H9 (cell line): ENCODE measurements around the gene ZNHIT2. TPM values are rescaled to one million over a fixed set of nuclear protein-coding genes. Genes with fewer than 3 reads are reported as not detected.
A peak's percentile ranks its signal among the peaks of the same experiment; 100 is the strongest.

Experiments
- DNase-seq: peaks from one replicate; pipeline ENCODE4 v3.0.0-alpha.2; 2017
- H2AFZ ChIP-seq: one replicate; pipeline ENCODE4 v1.6.1; 2013; ENCODE audit warnings: mild to moderate bottlenecking, low read length, control low read depth, moderate library complexity
- H2AK5ac ChIP-seq: 2 replicates; pipeline ENCODE4 v1.6.1; 2013; ENCODE audit warnings: low read length, control low read depth, mixed read lengths; ENCODE audit not compliant: insufficient read length
- H2BK120ac ChIP-seq: one replicate; pipeline ENCODE4 v1.6.1; 2013; ENCODE audit warnings: low read depth, mild to moderate bottlenecking, low read length, control low read depth, inconsistent platforms; ENCODE audit not compliant: poor library complexity, severe bottlenecking
- H2BK12ac ChIP-seq: 2 replicates; pipeline ENCODE4 v1.6.1; 2013; ENCODE audit warnings: low read length, control low read depth, mixed read lengths, low read depth; ENCODE audit not compliant: insufficient read length
- H2BK15ac ChIP-seq: 2 replicates; pipeline ENCODE4 v1.6.1; 2013; ENCODE audit warnings: low read depth, low read length, control low read depth
- H2BK20ac ChIP-seq: one replicate; pipeline ENCODE4 v1.6.1; 2013; ENCODE audit warnings: low read depth, mild to moderate bottlenecking, low read length, control low read depth, inconsistent platforms; ENCODE audit not compliant: poor library complexity, severe bottlenecking
- H2BK5ac ChIP-seq: 2 replicates; pipeline ENCODE4 v1.6.1; 2013; ENCODE audit warnings: low read length, control low read depth, mixed read lengths; ENCODE audit not compliant: insufficient read length
- H3K14ac ChIP-seq: 2 replicates; pipeline ENCODE4 v1.6.1; 2013; ENCODE audit warnings: low read length, control low read depth; ENCODE audit not compliant: insufficient read depth
- H3K18ac ChIP-seq: 2 replicates; pipeline ENCODE4 v1.6.1; 2013; ENCODE audit warnings: low read depth, mild to moderate bottlenecking, mixed read lengths, low read length, control low read depth; ENCODE audit not compliant: insufficient read length
- H3K23ac ChIP-seq: 2 replicates; pipeline ENCODE4 v1.6.1; 2013; ENCODE audit warnings: low read length, control low read depth, mixed read lengths, low read depth; ENCODE audit not compliant: insufficient read length
- H3K23me2 ChIP-seq: 2 replicates; pipeline ENCODE4 v1.6.1; 2013; ENCODE audit warnings: low read depth, mild to moderate bottlenecking, mixed read lengths, low read length, control low read depth; ENCODE audit not compliant: insufficient read length, poor library complexity, severe bottlenecking
- H3K27ac ChIP-seq: 2 replicates; pipeline ENCODE4 v1.5.1; 2013; ENCODE audit warnings: low read length, control low read depth, mixed read lengths, low read depth; ENCODE audit not compliant: insufficient read length
- H3K27me3 ChIP-seq: 2 replicates; pipeline ENCODE4 v1.6.1; 2013; ENCODE audit warnings: low read length, control low read depth, inconsistent platforms; ENCODE audit not compliant: insufficient read depth
- H3K4ac ChIP-seq: 2 replicates; pipeline ENCODE4 v1.6.1; 2013; ENCODE audit warnings: low read depth, mild to moderate bottlenecking, control low read depth, inconsistent platforms, low read length, moderate library complexity
- H3K4me1 ChIP-seq: 2 replicates; pipeline ENCODE4 v1.6.1; 2013; ENCODE audit warnings: low read length, control low read depth, inconsistent platforms; ENCODE audit not compliant: insufficient read depth
- H3K4me2 ChIP-seq: 2 replicates; pipeline ENCODE4 v1.6.1; 2013; ENCODE audit warnings: low read length, control low read depth, mixed read lengths; ENCODE audit not compliant: insufficient read length, insufficient read depth
- H3K56ac ChIP-seq: 2 replicates; pipeline ENCODE4 v1.6.1; 2013; ENCODE audit warnings: low read depth, mild to moderate bottlenecking, mixed read lengths, low read length, control low read depth; ENCODE audit not compliant: insufficient read length
- H3K79me1 ChIP-seq: 2 replicates; pipeline ENCODE4 v1.6.1; 2013; ENCODE audit warnings: low read depth, mild to moderate bottlenecking, moderate library complexity, low read length, control low read depth, inconsistent platforms; ENCODE audit not compliant: insufficient read depth, poor library complexity, severe bottlenecking
- H3K79me2 ChIP-seq: 2 replicates; pipeline ENCODE4 v1.6.1; 2013; ENCODE audit warnings: low read length, control low read depth, inconsistent platforms; ENCODE audit not compliant: insufficient read depth
- H3K9ac ChIP-seq: 2 replicates; pipeline ENCODE4 v1.6.1; 2013; ENCODE audit warnings: low read length, control low read depth, mixed read lengths; ENCODE audit not compliant: insufficient read length; ENCODE audit errors: extremely low read depth
- H3K9me3 ChIP-seq: one replicate; pipeline ENCODE4 v1.6.1; 2013; ENCODE audit warnings: low read depth, low read length, inconsistent platforms; ENCODE audit not compliant: control insufficient read depth
- H3T11ph ChIP-seq: one replicate; pipeline ENCODE4 v1.6.1; 2013; ENCODE audit warnings: mild to moderate bottlenecking, low read length, control low read depth, inconsistent platforms
- H4K20me1 ChIP-seq: one replicate; pipeline ENCODE4 v1.6.1; 2013; ENCODE audit not compliant: control insufficient read depth, insufficient read length, insufficient read depth
- H4K5ac ChIP-seq: 2 replicates; pipeline ENCODE4 v1.6.1; 2013; ENCODE audit warnings: low read depth, mild to moderate bottlenecking, mixed read lengths, low read length, control low read depth; ENCODE audit not compliant: insufficient read length
- H4K8ac ChIP-seq: replicated peaks from 2 replicates; pipeline ENCODE4 v1.6.1; 2013; ENCODE audit warnings: low read length, control low read depth, mixed read lengths, low read depth; ENCODE audit not compliant: insufficient read length
- H4K91ac ChIP-seq: 2 replicates; pipeline ENCODE4 v1.6.1; 2013; ENCODE audit warnings: low read depth, mild to moderate bottlenecking, moderate library complexity, mixed read lengths, low read length, control low read depth; ENCODE audit not compliant: insufficient read length
- H3K27ac Mint-ChIP-seq, 3 experiments: 2 replicates in 2 of 3; 3 replicates in 1 of 3; pipeline ENCODE4 v1.8.0; 2020 to 2021; ENCODE audit warnings: mixed read lengths in 3 of 3, mild to moderate bottlenecking in 1 of 3, moderate library complexity in 1 of 3
- H3K27me3 Mint-ChIP-seq: 2 replicates; pipeline ENCODE4 v1.8.0; 2021; ENCODE audit warnings: low read depth, mild to moderate bottlenecking, moderate library complexity, mixed read lengths
- H3K36me3 Mint-ChIP-seq, 3 experiments: 2 replicates in 2 of 3; 3 replicates in 1 of 3; pipeline ENCODE4 v1.8.0; 2020 to 2021; ENCODE audit warnings: low read depth in 3 of 3, mixed read lengths in 3 of 3; ENCODE audit not compliant: insufficient read depth in 1 of 3
- H3K4me1 Mint-ChIP-seq, 2 experiments: 2 replicates each; pipeline ENCODE4 v1.8.0; 2020; ENCODE audit warnings: mixed read lengths in 2 of 2
- H3K4me3 Mint-ChIP-seq, 2 experiments: 2 replicates in 1 of 2; 3 replicates in 1 of 2; pipeline ENCODE4 v1.8.0; 2020 to 2021; ENCODE audit warnings: mild to moderate bottlenecking in 2 of 2, mixed read lengths in 2 of 2, moderate library complexity in 1 of 2
- H3K9me3 Mint-ChIP-seq, 2 experiments: 2 replicates in 1 of 2; 3 replicates in 1 of 2; pipeline ENCODE4 v1.8.0; 2020; ENCODE audit warnings: mild to moderate bottlenecking in 2 of 2, mixed read lengths in 2 of 2, moderate library complexity in 1 of 2
- WGBS: extraction: QIAGEN DNeasy Blood & Tissue Kit; methylation state at CpG from one replicate; pipeline ENCODE4 v1.1.7; 2013; ENCODE audit warnings: missing lambda C conversion rate, low lambda C conversion rate, mixed read lengths; ENCODE audit not compliant: insufficient read length; ENCODE audit errors: extremely low coverage; 5-methylcytosine and 5-hydroxymethylcytosine counted together
- total RNA-seq: library from RNA; stranded (reverse); gene quantifications from 2 replicates; pipeline ENCODE4 v1.2.1, GENCODE V29; 2021
- TF ChIP-seq, protein P1 (sequence below): fragments of 200-600 bp; sonication (generic); conservative IDR thresholded peaks from 3 replicates; pipeline ENCODE4 v1.8.0; 2021; ENCODE audit warnings: antibody characterized with exemption, mild to moderate bottlenecking

The ZNHIT2 gene
- total RNA-seq, 1 experiment from 2014 or later, result 18.3 TPM

DNA sequence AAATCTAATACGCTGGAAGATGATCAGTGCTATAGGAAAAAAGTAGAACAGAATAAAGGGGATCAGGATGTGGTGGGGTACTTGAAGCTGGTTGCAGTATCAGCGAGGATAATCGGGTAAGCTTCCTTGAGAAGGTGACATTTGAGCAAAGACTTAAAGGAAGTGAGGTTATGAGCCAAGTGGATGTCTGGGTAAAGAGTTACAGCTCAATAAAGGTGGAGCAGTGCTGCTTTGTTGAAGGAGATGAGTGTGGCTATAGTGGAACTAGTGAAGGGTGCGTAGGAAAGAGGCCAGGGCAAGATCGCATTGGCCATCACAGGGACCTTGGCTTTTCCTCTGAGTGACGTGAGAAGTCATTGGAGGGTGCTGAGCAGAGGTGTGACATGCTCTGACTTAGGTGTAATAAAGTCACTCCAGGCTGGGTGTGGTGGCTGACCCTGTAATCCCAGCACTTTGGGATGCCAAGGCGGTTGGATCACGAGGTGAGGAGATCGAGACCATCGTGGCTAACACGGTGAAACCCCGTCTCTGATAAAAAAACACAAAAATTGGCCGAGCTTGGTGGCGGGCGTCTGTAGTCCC, 19.1 kb upstream of the ZNHIT2 start:
- peak overlapping the region; percentile 57 to 93; a peak in 1 of 5 replicates for H3K4me3 Mint-ChIP-seq
- Histone ChIP-seq H3K4me2 (no peak overlapping the region), H3K27ac (no peak overlapping the region), H3K9me3 (no peaks in the 10 kb centered on the region), H3K4me1 (no peaks in the 10 kb centered on the region), H2AFZ (no peak overlapping the region), H3K9ac (no peak overlapping the region), H2BK20ac (no peak overlapping the region), H4K8ac (no peak overlapping the region), H3K27me3 (no peaks in the 10 kb centered on the region), H3K23me2 (peaks cover 14% of the 10 kb centered on the region), H4K20me1 (no peaks in the 10 kb centered on the region), H2BK5ac (no peak overlapping the region), H2BK120ac (no peak overlapping the region), H4K5ac (no peak overlapping the region), H4K91ac (no peak overlapping the region), H3K18ac (no peak overlapping the region), H3T11ph (no peak overlapping the region), H2AK5ac (no peak overlapping the region), H3K4ac (no peak overlapping the region), H2BK12ac (no peak overlapping the region), H3K79me2 (no peaks in the 10 kb centered on the region), H3K23ac (no peak overlapping the region), H3K14ac (no peak overlapping the region), H3K56ac (no peak overlapping the region), H2BK15ac (no peak overlapping the region), H3K79me1 (no peaks in the 10 kb centered on the region)
- WGBS, result no CpG with 5 or more reads among the region's 15 CpGs
- peaks cover 19 to 23% of the 10 kb centered on the region in 2 experiments for H3K4me1 Mint-ChIP-seq
- no peak overlapping the region for H3K27ac Mint-ChIP-seq
- H3K36me3 Mint-ChIP-seq, result peaks cover 0 to 16% (median 13%) of the 10 kb centered on the region in 3 experiments; a peak in 5 of 7 replicates
- no peaks in the 10 kb centered on the region; a peak in 1 of 5 replicates for H3K9me3 Mint-ChIP-seq
- H3K27me3 Mint-ChIP-seq, result peaks cover 16% of the 10 kb centered on the region
- DNase-seq, result no peak
- TF ChIP-seq, protein P1, sequence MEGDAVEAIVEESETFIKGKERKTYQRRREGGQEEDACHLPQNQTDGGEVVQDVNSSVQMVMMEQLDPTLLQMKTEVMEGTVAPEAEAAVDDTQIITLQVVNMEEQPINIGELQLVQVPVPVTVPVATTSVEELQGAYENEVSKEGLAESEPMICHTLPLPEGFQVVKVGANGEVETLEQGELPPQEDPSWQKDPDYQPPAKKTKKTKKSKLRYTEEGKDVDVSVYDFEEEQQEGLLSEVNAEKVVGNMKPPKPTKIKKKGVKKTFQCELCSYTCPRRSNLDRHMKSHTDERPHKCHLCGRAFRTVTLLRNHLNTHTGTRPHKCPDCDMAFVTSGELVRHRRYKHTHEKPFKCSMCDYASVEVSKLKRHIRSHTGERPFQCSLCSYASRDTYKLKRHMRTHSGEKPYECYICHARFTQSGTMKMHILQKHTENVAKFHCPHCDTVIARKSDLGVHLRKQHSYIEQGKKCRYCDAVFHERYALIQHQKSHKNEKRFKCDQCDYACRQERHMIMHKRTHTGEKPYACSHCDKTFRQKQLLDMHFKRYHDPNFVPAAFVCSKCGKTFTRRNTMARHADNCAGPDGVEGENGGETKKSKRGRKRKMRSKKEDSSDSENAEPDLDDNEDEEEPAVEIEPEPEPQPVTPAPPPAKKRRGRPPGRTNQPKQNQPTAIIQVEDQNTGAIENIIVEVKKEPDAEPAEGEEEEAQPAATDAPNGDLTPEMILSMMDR, result no peak
